Measurements from ENCODE around the gene TAOK1.

Gene TAOK1

DNA sequence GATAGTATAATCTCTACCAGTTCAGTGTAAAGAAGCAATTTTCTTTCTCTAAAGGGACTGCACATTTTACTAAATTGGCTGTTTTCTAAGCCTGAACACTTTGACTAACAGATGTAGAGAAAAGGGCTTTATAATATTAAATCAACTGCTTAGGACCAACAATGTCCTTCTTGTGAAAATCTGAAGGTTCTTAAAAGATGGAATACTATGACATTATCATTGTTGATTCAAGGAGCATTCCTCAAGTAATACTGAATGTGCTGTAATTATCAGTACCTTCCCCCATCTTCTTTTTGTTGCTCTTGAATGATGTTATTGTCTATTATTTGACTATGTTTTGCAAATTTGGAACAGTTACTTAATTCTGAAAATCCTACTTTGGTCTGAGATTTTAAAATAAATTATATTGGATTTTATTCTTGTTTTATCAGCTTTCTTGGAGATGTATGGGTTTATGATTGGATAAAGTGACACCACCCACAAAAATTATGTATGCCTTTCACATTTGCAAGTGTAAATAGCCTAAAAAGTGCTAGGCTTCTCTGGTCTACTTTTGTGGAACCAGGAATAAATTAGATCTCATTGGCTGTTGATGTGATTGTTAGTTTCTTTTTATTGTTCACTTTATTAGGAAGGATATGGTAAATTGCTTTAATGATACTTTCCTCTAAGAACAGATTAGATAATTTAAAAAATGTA is 53.0 kb downstream of the TAOK1 start:
- H3K27me3 ChIP-seq (replicated peaks): no peaks in the 10 kb centered on the region
- TF ChIP-seq, protein P1, sequence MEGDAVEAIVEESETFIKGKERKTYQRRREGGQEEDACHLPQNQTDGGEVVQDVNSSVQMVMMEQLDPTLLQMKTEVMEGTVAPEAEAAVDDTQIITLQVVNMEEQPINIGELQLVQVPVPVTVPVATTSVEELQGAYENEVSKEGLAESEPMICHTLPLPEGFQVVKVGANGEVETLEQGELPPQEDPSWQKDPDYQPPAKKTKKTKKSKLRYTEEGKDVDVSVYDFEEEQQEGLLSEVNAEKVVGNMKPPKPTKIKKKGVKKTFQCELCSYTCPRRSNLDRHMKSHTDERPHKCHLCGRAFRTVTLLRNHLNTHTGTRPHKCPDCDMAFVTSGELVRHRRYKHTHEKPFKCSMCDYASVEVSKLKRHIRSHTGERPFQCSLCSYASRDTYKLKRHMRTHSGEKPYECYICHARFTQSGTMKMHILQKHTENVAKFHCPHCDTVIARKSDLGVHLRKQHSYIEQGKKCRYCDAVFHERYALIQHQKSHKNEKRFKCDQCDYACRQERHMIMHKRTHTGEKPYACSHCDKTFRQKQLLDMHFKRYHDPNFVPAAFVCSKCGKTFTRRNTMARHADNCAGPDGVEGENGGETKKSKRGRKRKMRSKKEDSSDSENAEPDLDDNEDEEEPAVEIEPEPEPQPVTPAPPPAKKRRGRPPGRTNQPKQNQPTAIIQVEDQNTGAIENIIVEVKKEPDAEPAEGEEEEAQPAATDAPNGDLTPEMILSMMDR (IDR thresholded peaks at IDR 0.05; ENCODE audit: low read depth, low read length, missing control alignments): no peak
- DNase-seq: no peak
- in situ Hi-C loops (cut with HindIII; ENCODE audit: low pct_ligation_motif_present, low sequenced_read_pairs): no loop called here
- no peak overlapping the region for H3K4me3 ChIP-seq (ENCODE audit: low read depth, low read length)
- H3K27ac ChIP-seq: no peak overlapping the region
- no peaks in the 10 kb centered on the region for H3K36me3 ChIP-seq (replicated peaks)

DNA sequence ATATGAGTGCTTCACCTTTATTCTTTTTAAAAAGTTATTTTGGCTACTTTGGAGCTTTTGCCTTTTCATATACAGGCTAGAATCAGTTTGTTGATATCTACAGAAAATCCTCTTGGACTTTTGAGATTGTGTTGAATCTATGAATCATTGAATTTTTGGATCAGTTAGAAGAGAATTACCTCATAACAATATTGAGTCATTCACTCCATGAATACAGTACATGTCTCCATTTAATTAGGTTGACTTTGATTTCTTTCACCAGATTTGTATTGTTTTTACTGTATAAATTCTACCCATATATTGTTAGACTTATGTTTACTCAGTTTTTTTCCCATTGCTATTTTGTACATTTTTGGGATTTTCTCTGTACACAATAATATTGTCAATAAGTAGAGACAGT is 54.4 kb downstream of the TAOK1 start:
- DNase-seq: no peak
- TF ChIP-seq, protein P1 (IDR thresholded peaks at IDR 0.05; ENCODE audit: low read depth, low read length, missing control alignments): no peak
- no peak overlapping the region for H3K4me3 ChIP-seq (ENCODE audit: low read depth, low read length)
- H3K36me3 ChIP-seq (replicated peaks): no peaks in the 10 kb centered on the region
- no peak overlapping the region for H3K27ac ChIP-seq
- no peaks in the 10 kb centered on the region for H3K27me3 ChIP-seq (replicated peaks)
- in situ Hi-C loops (cut with HindIII; ENCODE audit: low pct_ligation_motif_present, low sequenced_read_pairs): no loop called here

DNA sequence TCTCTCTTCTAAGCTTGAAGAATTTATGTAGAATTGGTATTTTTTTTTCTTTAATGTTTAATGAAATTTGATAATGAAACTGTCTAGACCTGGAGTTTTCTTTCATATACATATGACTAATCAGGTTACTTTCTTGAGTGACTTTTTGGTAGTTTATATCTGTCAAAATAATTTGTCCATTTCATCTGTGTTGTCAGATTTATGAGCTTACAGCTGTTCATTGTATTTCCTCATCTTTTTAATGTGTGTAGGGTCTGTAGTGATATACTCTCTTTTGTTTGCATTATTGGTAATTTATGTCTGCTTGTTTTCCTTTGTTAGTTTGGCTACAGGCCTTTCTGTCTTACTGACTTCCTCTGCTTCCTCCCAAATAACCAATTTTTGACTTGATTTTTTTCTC is 55.7 kb downstream of the TAOK1 start:
- Histone ChIP-seq H3K27ac (no peak overlapping the region), H3K36me3 (replicated peaks) (no peaks in the 10 kb centered on the region), H3K4me3 (ENCODE audit: low read depth, low read length) (no peak overlapping the region), H3K27me3 (replicated peaks) (no peaks in the 10 kb centered on the region)
- TF ChIP-seq, protein P1 (IDR thresholded peaks at IDR 0.05; ENCODE audit: low read depth, low read length, missing control alignments): no peak
- no peak for DNase-seq
- in situ Hi-C loops (cut with HindIII; ENCODE audit: low pct_ligation_motif_present, low sequenced_read_pairs): no loop called here

DNA sequence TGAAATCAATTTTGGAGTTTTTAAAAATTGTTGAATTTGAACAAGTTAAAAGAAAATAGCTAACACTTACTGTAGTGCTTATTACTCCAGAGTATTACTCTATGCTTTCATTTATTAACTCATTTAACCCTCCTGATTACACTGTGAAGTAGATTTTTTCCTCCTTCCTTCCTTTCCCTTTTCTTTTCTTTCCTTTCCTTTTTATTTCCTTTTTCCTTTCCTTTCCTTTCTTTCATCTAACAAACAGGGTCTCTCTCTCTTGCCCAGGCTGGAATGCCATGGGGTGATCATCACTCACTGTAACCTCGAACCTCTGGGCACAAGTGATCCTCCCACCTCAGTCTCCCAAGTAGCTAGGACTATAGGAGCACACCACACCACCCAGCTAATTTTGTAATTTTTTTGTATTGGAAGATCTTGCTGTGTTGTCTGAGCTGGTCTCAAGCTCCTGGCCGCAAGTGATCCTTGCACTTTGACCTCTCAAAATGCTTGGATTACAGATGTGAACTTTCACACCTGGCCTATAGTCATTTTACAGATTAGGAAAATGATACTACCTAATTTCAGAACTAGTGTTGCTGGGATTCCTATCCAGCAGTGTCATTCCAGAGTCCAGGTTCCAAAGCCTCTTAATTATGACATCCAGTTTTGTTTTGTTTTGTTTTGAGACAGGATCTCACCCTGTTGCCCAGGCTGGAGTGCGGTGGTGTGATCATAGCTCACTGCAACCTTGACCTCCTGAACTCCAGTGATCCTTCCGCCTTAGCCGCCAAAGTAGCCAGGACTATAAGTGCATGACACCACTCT is 59.9 kb downstream of the TAOK1 start:
- peaks cover 8% of the 10 kb centered on the region for H3K36me3 ChIP-seq (replicated peaks)
- no peak for DNase-seq
- TF ChIP-seq, protein P1 (IDR thresholded peaks at IDR 0.05; ENCODE audit: low read depth, low read length, missing control alignments): no peak
- no peak overlapping the region for H3K4me3 ChIP-seq (ENCODE audit: low read depth, low read length)
- no peaks in the 10 kb centered on the region for H3K27me3 ChIP-seq (replicated peaks)
- no peak overlapping the region for H3K27ac ChIP-seq
- in situ Hi-C loops (cut with HindIII; ENCODE audit: low pct_ligation_motif_present, low sequenced_read_pairs): no loop called here

DNA sequence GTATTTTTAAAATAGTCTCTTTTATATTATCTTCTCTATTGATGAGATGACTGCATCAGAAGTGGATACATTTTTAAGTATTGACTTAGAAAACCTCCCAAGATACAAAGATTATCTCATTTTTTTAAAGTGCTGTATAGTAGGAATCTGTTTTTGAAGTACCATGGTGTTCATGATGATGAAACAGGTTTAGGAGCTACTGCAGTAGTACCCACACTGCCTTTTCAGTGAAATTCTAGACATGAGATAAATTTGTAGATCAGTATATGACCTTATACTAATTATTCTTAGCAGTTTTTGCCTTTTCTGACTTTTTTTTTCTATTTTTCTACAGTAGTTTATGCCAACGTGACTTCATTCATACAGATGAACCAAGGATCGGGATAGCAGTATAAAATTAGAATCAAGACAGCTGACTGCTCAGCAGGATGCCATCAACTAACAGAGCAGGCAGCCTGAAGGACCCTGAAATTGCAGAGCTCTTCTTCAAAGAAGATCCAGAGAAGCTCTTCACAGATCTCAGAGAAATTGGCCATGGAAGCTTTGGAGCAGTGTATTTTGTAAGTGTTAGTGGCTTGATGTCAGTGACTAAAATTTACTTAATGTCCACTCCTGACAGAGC is 61.1 kb downstream of the TAOK1 start:
- no peak for DNase-seq
- Histone ChIP-seq H3K27me3 (replicated peaks) (no peaks in the 10 kb centered on the region), H3K4me3 (ENCODE audit: low read depth, low read length) (no peak overlapping the region), H3K36me3 (replicated peaks) (peaks cover 8% of the 10 kb centered on the region), H3K27ac (no peak overlapping the region)
- in situ Hi-C loops (cut with HindIII; ENCODE audit: low pct_ligation_motif_present, low sequenced_read_pairs): no loop called here
- TF ChIP-seq, protein P1 (IDR thresholded peaks at IDR 0.05; ENCODE audit: low read depth, low read length, missing control alignments): no peak

All from brain microvascular endothelial cell (primary cell).